Stimulated activated CD4-positive, alpha-beta T cell treated with anti-CD3 and anti-CD28 coated beads, Interleukin-12 subunit alpha, Interleukin-12 subunit beta, amount 100 ng/mL, for 4 hours (primary cell): ENCODE data around the gene NSUN3.
"Not testable (repeated sequence)": the region's sequence is repeated elsewhere in the genome, so short reads cannot be mapped to it uniquely, and the experiment has no call there.

Experiments
- DNase-seq: peaks from one replicate; pipeline ENCODE4 v3.0.0-alpha.2; 2020

The NSUN3 gene

GRCh38 chr3:94069194-94069813, 6.4 kb downstream of the NSUN3 start:
- DNase-seq: no peak

DNA sequence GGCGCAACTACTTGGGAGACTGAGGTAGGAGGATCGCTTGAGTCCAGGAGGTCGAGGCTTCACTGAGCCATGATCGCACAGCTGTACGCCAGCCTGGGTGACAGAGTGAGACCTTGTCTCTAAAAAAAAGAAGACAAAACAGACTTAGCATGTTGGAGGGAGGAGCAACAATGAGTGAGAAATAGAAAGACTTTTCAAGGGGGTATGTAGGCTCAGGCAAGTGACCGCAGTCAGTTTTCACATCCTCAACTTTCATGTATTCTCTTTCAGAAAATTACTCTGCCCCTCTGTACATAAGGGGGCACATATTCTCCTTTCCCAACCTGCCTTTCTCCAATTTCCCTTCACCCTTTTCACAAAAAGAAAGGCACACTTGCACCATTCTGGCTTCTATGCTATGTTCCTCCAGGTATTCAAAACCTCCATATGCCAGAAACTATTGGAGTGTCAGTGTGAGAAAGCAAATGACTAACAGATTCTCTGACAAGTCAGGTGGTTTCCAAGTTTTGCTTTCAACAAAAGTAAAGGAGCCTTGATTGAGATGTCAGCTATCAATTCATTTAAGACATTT, 7.6 kb downstream of the NSUN3 start:
- no peak for DNase-seq

GRCh38 chr3:94071713-94072284, 8.9 kb downstream of the NSUN3 start:
- DNase-seq: no peak

DNA sequence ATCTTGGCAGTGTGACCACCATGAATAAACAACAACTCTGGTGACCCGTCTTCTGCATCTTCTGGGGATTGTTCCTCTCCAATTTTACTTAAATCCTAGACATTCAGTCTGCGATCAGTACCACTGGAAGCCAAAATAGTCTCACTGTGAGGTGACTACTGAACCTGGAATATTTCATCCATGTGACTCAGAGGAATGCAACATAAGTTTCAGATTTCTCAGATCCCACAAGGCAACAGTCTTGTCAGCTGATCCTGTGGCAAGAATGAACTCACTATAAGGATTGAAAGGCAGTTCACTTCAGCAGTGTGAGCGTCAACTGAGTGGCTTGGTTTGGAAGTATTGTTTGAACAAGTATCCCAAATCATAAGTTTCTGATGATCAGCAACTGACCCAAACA, 13.2 kb downstream of the NSUN3 start:
- DNase-seq: no peak

GRCh38 chr3:94080552-94080951, 17.7 kb downstream of the NSUN3 start:
- DNase-seq: not testable (repeated sequence)

DNA sequence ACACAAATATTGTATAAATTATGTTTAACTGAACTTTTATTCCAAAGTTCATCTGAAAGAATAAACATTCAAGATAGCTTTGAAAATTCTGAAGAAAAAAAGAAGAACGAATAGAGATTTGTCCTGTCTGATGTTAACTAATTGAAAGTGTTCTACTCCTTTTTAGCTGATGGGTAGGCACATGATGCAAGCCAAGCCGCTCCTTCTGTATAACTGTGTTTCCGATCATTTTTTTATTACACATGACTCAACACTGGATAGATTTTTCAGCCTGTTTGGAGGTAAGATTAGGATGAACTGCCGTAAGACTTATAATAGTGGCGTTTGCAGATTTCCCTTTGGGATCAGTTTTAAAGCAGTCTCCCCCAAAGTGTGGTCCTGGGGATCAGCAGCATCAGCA, 19.0 kb downstream of the NSUN3 start:
- no peak for DNase-seq

- DNase-seq: no peak
Observed at GRCh38 chr3:94082391-94082937, 19.6 kb downstream of the NSUN3 start.

DNA sequence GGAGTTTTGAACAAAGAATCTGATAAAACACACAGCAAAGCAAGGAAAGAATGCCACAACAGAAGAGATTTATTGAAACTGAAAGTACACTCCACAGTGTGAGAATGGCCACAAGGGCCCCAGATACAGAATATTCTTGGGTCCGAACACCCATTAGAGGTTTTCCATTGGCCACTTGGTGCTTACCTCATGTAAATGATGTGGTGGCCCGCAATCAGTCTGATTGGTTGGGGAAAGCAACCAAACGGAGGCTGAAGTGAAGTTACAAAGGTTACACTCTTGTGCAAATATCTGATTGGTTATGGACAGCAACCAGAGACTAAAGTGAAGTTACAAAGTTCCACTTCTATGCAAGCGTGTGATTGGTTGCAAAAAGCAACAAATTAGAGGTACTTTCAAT, 20.4 kb downstream of the NSUN3 start:
- DNase-seq: no peak

GRCh38 chr3:94089126-94089525, 26.3 kb downstream of the NSUN3 start:
- no peak for DNase-seq

GRCh38 chr3:94092086-94092485, 29.2 kb downstream of the NSUN3 start:
- no peak for DNase-seq

DNA sequence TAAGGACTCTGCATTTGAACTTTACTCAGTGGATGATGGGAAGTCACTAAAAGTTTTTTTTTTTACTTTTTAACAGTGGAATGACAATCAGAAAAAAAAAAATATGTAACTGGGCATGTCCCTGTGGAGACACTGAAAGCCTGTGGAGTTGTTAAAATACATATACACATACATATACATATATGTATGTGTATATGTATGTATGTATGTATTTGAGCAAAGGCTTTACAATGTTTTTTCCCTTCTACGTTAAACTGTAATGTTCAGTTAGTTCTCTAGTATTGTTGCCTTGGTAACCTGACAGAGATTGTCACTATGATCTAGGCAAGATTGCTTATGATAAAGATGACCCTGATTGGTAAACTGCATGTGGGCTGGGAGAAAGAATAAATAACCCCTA, 30.3 kb downstream of the NSUN3 start:
- no peak for DNase-seq

DNA sequence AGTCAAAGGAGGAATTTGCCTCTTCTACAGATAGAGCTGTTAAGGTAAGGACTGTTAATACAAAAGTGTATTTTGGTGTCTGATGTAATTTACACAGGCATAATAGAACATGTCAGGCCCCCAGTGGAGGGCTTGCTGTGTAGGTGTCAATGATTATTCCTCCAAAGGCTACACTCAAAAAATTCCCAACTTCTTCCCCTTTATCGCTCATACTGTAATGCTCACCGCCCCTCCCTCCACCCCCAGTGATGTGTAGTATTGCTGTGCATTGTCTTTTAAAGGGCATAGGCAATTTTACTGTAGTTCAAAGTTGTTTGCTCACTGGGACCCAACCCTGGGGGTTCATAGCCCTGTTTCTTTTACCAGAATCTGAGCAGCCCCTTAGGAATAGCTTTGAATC, 32.2 kb downstream of the NSUN3 start:
- no peak for DNase-seq

DNA sequence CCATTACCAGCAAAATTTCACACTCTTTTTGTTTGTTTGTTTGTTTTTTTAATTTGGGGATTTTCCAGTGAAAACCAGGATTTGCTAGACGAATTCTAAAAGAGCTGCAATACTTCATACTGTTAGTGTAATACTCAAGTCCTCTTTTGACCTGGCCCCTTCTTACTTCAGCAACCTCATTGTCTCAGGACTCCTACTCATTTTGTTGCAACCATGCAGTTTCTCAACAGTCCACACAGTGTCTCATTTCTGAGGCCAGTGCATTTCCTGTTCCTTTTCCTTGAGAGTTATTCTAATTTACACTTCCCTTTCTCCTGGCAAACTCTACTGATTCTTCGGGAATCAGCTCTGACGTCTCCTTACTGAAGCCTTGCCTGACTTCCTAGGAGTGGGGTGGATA, 35.6 kb downstream of the NSUN3 start:
- no peak for DNase-seq

GRCh38 chr3:94099311-94099710, 36.5 kb downstream of the NSUN3 start:
- no peak for DNase-seq

- no peak for DNase-seq
Observed at GRCh38 chr3:94101860-94102259, 39.0 kb downstream of the NSUN3 start.

DNA sequence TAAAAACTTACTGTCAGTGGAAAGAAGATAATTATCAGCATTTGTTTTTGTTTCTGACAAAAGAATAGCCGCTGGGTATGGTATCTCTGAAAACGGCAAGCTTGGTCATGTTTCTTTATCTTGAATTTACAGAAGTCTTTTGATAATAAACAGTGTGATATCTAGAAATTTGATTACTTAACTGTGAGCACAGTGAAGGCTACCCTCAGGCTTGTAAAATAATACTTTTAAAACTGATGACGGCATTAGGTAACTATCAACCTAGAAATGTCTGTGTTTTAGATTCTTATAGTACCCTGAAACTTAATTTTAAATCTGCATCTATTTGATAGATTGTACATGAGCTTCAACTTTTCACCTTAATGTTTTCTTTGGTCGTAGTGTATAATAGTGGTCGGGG, 43.4 kb downstream of the NSUN3 start:
- DNase-seq: no peak

GRCh38 chr3:94110232-94110631, 47.4 kb downstream of the NSUN3 start:
- DNase-seq: not testable (repeated sequence)

- DNase-seq: no peak
Observed at GRCh38 chr3:94110854-94111253, 48.0 kb downstream of the NSUN3 start.

DNA sequence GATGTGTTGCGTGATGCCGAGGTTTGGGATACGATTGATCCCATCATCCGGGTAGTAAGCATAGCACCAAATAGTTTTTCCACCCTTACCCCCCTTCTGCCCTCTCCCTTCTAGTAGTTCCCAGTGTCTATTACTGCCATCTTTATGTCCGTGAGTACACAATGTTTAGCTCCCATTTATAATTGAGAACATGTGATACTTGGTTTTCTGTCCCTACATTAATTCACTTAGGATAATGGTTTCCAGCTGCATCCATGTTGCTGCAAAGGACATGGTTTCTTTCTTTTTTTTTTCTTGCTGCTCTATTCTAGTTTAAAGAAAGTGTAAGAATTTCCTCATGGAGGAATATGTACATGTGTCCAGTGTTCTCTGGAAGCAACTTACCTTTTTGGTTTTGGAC, 51.8 kb downstream of the NSUN3 start:
- DNase-seq: no peak

DNA sequence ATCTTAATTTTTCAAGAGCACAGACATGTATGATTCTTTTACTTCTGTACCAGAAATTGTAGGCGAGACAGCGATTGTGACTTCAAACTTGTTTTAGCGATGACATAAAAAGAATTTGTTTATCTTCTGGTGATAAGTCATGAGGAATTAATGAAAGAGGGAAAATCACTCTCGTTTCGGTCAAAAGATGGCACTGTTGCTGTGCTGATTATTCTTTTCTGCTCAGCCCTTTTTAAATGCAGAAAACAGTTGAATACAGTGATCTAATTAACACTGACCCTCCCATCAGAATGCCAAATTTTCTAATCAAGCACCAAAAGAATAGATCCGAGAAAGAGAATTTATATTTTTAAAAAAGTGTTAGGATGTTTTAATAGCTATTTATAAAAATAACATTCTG, 52.6 kb downstream of the NSUN3 start:
- no peak for DNase-seq

- no peak for DNase-seq
Observed at GRCh38 chr3:94117729-94118128, 54.9 kb downstream of the NSUN3 start.

DNA sequence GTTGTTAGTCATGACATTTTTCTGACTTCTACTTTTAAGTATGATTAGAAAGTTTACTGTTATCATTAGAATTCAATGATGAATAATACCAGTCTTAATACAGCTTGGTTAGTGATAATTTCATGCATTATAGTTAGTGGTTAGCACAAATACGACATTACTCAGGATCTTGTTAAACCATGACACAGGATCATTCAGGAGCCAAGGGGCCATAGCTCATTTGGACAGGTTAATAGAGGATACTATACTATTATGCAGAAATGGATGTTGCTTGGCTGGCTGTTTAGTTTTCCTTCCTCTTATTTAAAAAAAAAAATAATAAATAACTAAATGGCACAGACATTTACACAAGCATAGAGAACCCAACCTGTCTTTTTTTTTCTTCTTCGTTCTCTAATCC, 55.5 kb downstream of the NSUN3 start:
- no peak for DNase-seq

- no peak for DNase-seq
Observed at GRCh38 chr3:94121161-94121560, 58.3 kb downstream of the NSUN3 start.

GRCh38 chr3:94127115-94127514, 64.3 kb downstream of the NSUN3 start:
- DNase-seq: no peak

DNA sequence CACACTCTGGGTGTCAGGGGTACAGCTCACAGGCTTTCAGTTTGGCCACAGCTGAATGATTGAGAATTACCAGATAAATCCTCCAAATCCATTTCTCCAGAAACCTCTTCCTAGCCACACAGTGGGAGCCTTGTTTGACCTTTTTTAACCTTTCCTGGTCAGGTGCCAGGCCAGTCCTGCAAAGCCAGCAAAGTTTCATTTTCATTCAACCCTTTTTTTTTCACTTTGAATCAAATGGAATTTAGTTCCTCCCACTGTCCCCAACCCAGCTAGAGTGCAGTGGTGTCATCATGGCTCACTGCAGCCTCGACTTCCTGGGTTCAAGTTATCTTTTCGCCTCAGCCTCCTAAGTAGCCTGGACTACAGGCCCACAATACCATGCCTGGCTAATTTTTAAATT, 67.8 kb downstream of the NSUN3 start:
- no peak for DNase-seq
